GM18499 (cell line): Measurements from ENCODE around the gene TMEM17.

ENCODE experiments used
- ATAC-seq: cut with Tn5 transposase; IDR thresholded peaks from one replicate; pipeline ENCODE4 v1.9.1; 2021; ENCODE audit warnings: moderate number of reproducible peaks; ENCODE audit not compliant: insufficient read depth, unreplicated experiment

TMEM17 gene

GRCh38 chr2:62474176-62474575 is 31.8 kb downstream of the TMEM17 start:
- ATAC-seq = no peak

- ATAC-seq = no peak
These were observed 32.7 kb downstream of the TMEM17 start for GRCh38 chr2:62473246-62473827.

GRCh38 chr2:62472312-62472711 is 33.7 kb downstream of the TMEM17 start:
- ATAC-seq = no peak

- ATAC-seq = no peak
These were observed 34.2 kb downstream of the TMEM17 start for GRCh38 chr2:62471816-62472215.

GRCh38 chr2:62471404-62471803 is 34.6 kb downstream of the TMEM17 start:
- no peak for ATAC-seq

GRCh38 chr2:62469548-62469947 is 36.4 kb downstream of the TMEM17 start:
- ATAC-seq = no peak

- no peak for ATAC-seq
These were observed 36.9 kb downstream of the TMEM17 start for GRCh38 chr2:62469114-62469513.

- no peak for ATAC-seq
These were observed 38.3 kb downstream of the TMEM17 start for GRCh38 chr2:62467475-62468321.

- ATAC-seq = no peak
These were observed 38.9 kb downstream of the TMEM17 start for GRCh38 chr2:62467100-62467474.

GRCh38 chr2:62466503-62466854 is 39.5 kb downstream of the TMEM17 start:
- ATAC-seq = no peak

- no peak for ATAC-seq
These were observed 40.1 kb downstream of the TMEM17 start for GRCh38 chr2:62465741-62466502.

- no peak for ATAC-seq
These were observed 40.8 kb downstream of the TMEM17 start for GRCh38 chr2:62465039-62465740.

- ATAC-seq = no peak
These were observed 41.6 kb downstream of the TMEM17 start for GRCh38 chr2:62464221-62465007.

- ATAC-seq = no peak
These were observed 43.8 kb downstream of the TMEM17 start for GRCh38 chr2:62462211-62462610.

GRCh38 chr2:62461707-62462106 is 44.3 kb downstream of the TMEM17 start:
- ATAC-seq = no peak

GRCh38 chr2:62461017-62461553 is 44.9 kb downstream of the TMEM17 start:
- no peak for ATAC-seq

GRCh38 chr2:62460175-62460574 is 45.8 kb downstream of the TMEM17 start:
- no peak for ATAC-seq

- no peak for ATAC-seq
These were observed 46.3 kb downstream of the TMEM17 start for GRCh38 chr2:62459672-62460071.

- ATAC-seq = no peak
These were observed 46.9 kb downstream of the TMEM17 start for GRCh38 chr2:62459106-62459505.

GRCh38 chr2:62458671-62459081 is 47.3 kb downstream of the TMEM17 start:
- ATAC-seq = no peak
